ENCODE data around the gene AP3B1.

The AP3B1 gene

DNA sequence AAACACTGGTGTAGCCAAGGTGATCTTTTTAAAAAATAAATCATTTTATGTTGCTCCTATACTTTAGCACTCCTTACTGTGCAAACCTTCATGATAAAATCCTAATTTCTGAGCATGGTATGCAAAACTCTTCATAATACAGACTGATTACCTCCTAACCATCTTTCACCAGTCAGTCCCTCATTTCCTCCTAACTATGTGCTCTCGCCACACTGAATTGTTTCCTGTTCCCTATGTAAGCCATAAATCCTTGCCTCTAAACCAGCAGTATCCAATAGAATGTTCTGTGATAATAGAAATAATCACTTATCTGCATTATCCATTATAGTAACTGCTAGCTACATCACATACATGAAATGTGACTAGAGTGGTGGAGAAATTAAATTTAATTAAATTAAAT is 10.7 kb downstream of the AP3B1 start:
- Histone ChIP-seq H3K9ac (ENCODE audit: low read length) (no peak overlapping the region), H3K4me3 (ENCODE audit: low read depth, low read length) (no peak overlapping the region), H3K79me1 (ENCODE audit: low read length) (no peaks in the 10 kb centered on the region), H3K23ac (ENCODE audit: low read length) (no peak overlapping the region), H3K79me2 (ENCODE audit: control insufficient read depth, insufficient read depth, low read length, poor library complexity) (peaks cover 4% of the 10 kb centered on the region), H3K27ac (ENCODE audit: low read depth, low read length) (no peak overlapping the region), H2BK120ac (ENCODE audit: insufficient read depth, low read length, poor library complexity) (no peak overlapping the region), H2AK5ac (ENCODE audit: low read length) (no peak overlapping the region), H4K8ac (ENCODE audit: low read depth, low read length) (no peak overlapping the region), H3K9me3 (ENCODE audit: insufficient read depth, low read depth, low read length) (no peaks in the 10 kb centered on the region), H2BK5ac (ENCODE audit: low read depth, low read length, poor library complexity) (no peak overlapping the region), H2AFZ (ENCODE audit: insufficient read depth, low read length, poor library complexity) (no peak overlapping the region), H3K36me3 (ENCODE audit: control insufficient read depth in 1 of 2, insufficient read depth in 2 of 2, low read length in 2 of 2) (no peaks in the 10 kb centered on the region), H4K12ac (ENCODE audit: low read depth, low read length) (no peak overlapping the region), H4K91ac (ENCODE audit: low read depth, low read length) (no peak overlapping the region), H3K4me1 (ENCODE audit: control insufficient read depth in 1 of 2, insufficient read depth in 2 of 2, low read length in 2 of 2) (no peaks in the 10 kb centered on the region), H3K18ac (ENCODE audit: low read length) (no peak overlapping the region), H3K4me2 (ENCODE audit: low read length) (no peak overlapping the region), H3K4ac (ENCODE audit: low read depth, low read length) (no peak overlapping the region), H3K14ac (ENCODE audit: low read length) (no peak overlapping the region), H2BK12ac (ENCODE audit: low read length) (no peak overlapping the region), H3K27me3 (ENCODE audit: insufficient read depth, low read length) (no peaks in the 10 kb centered on the region)
- WGBS (ENCODE audit: extremely low coverage, insufficient coverage, insufficient read length): no CpG with 5 or more reads among the region's 1 CpG
- DNase-seq: no peak

- H3K36me3 ChIP-seq (ENCODE audit: control insufficient read depth in 1 of 2, insufficient read depth in 2 of 2, low read length in 2 of 2): no peaks in the 10 kb centered on the region
- H3K4me1 ChIP-seq (ENCODE audit: control insufficient read depth in 1 of 2, insufficient read depth in 2 of 2, low read length in 2 of 2): no peaks in the 10 kb centered on the region
- no peak overlapping the region for H3K23ac ChIP-seq (ENCODE audit: low read length)
- no peak overlapping the region for H4K8ac ChIP-seq (ENCODE audit: low read depth, low read length)
- H4K12ac ChIP-seq (ENCODE audit: low read depth, low read length): no peak overlapping the region
- no peak overlapping the region for H2AK5ac ChIP-seq (ENCODE audit: low read length)
- H3K4me3 ChIP-seq (ENCODE audit: low read depth, low read length): no peak overlapping the region
- H2AFZ ChIP-seq (ENCODE audit: insufficient read depth, low read length, poor library complexity): no peak overlapping the region
- H3K9me3 ChIP-seq (ENCODE audit: insufficient read depth, low read depth, low read length): no peaks in the 10 kb centered on the region
- no peak overlapping the region for H2BK120ac ChIP-seq (ENCODE audit: insufficient read depth, low read length, poor library complexity)
- no peak overlapping the region for H3K9ac ChIP-seq (ENCODE audit: low read length)
- no peak overlapping the region for H2BK5ac ChIP-seq (ENCODE audit: low read depth, low read length, poor library complexity)
- H3K27ac ChIP-seq (ENCODE audit: low read depth, low read length): no peak overlapping the region
- H3K4ac ChIP-seq (ENCODE audit: low read depth, low read length): no peak overlapping the region
- peaks cover 4% of the 10 kb centered on the region for H3K79me2 ChIP-seq (ENCODE audit: control insufficient read depth, insufficient read depth, low read length, poor library complexity)
- H4K91ac ChIP-seq (ENCODE audit: low read depth, low read length): no peak overlapping the region
- H2BK12ac ChIP-seq (ENCODE audit: low read length): no peak overlapping the region
- no peak for DNase-seq
- no peaks in the 10 kb centered on the region for H3K27me3 ChIP-seq (ENCODE audit: insufficient read depth, low read length)
- H3K4me2 ChIP-seq (ENCODE audit: low read length): no peak overlapping the region
- WGBS (ENCODE audit: extremely low coverage, insufficient coverage, insufficient read length): no CpG with 5 or more reads among the region's 4 CpGs
- H3K14ac ChIP-seq (ENCODE audit: low read length): no peak overlapping the region
- H3K79me1 ChIP-seq (ENCODE audit: low read length): no peaks in the 10 kb centered on the region
- H3K18ac ChIP-seq (ENCODE audit: low read length): no peak overlapping the region
These were observed 11.4 kb downstream of the AP3B1 start for GRCh38 chr5:78283105-78283504.

DNA sequence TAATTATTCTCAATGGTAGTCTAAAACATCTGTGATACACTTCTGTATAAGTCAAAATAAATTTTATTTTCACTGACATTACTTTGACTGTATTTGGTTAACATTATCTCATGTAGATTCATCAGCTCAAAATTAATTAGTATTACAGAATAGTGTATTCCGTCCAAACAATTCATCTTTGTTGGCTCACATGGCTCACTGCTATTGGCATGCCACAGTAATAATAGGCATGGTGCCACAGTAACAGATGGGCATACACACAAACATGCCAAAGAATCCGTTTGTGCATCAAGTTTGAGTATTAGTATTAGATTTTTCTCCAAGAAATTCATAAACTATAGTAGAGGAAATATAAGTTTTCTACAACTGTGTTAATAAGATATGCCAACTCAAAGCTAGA is 14.2 kb downstream of the AP3B1 start:
- H3K18ac ChIP-seq (ENCODE audit: low read length): no peak overlapping the region
- no peaks in the 10 kb centered on the region for H3K27me3 ChIP-seq (ENCODE audit: insufficient read depth, low read length)
- H3K36me3 ChIP-seq (ENCODE audit: control insufficient read depth in 1 of 2, insufficient read depth in 2 of 2, low read length in 2 of 2): no peaks in the 10 kb centered on the region
- WGBS (ENCODE audit: extremely low coverage, insufficient coverage, insufficient read length): no CpG with 5 or more reads among the region's 2 CpGs
- no peak overlapping the region for H3K4me3 ChIP-seq (ENCODE audit: low read depth, low read length)
- H3K23ac ChIP-seq (ENCODE audit: low read length): no peak overlapping the region
- H3K9me3 ChIP-seq (ENCODE audit: insufficient read depth, low read depth, low read length): no peaks in the 10 kb centered on the region
- no peak overlapping the region for H3K27ac ChIP-seq (ENCODE audit: low read depth, low read length)
- H3K79me1 ChIP-seq (ENCODE audit: low read length): no peaks in the 10 kb centered on the region
- no peak overlapping the region for H4K91ac ChIP-seq (ENCODE audit: low read depth, low read length)
- no peak overlapping the region for H2AFZ ChIP-seq (ENCODE audit: insufficient read depth, low read length, poor library complexity)
- no peak overlapping the region for H3K4me2 ChIP-seq (ENCODE audit: low read length)
- H2BK5ac ChIP-seq (ENCODE audit: low read depth, low read length, poor library complexity): no peak overlapping the region
- no peak overlapping the region for H3K4ac ChIP-seq (ENCODE audit: low read depth, low read length)
- H3K79me2 ChIP-seq (ENCODE audit: control insufficient read depth, insufficient read depth, low read length, poor library complexity): peaks cover 2% of the 10 kb centered on the region
- H3K4me1 ChIP-seq (ENCODE audit: control insufficient read depth in 1 of 2, insufficient read depth in 2 of 2, low read length in 2 of 2): no peaks in the 10 kb centered on the region
- H2BK12ac ChIP-seq (ENCODE audit: low read length): no peak overlapping the region
- H2AK5ac ChIP-seq (ENCODE audit: low read length): no peak overlapping the region
- H4K12ac ChIP-seq (ENCODE audit: low read depth, low read length): no peak overlapping the region
- no peak for DNase-seq
- no peak overlapping the region for H4K8ac ChIP-seq (ENCODE audit: low read depth, low read length)
- H2BK120ac ChIP-seq (ENCODE audit: insufficient read depth, low read length, poor library complexity): no peak overlapping the region
- H3K9ac ChIP-seq (ENCODE audit: low read length): no peak overlapping the region
- H3K14ac ChIP-seq (ENCODE audit: low read length): no peak overlapping the region

GRCh38 chr5:78279194-78279593 is 15.3 kb downstream of the AP3B1 start:
- H3K14ac ChIP-seq (ENCODE audit: low read length): no peak overlapping the region

More at GRCh38 chr5:78279194-78279593, 15.3 kb downstream of the AP3B1 start:
- no peak overlapping the region for H2BK5ac ChIP-seq (ENCODE audit: low read depth, low read length, poor library complexity)
- H3K4me2 ChIP-seq (ENCODE audit: low read length): no peak overlapping the region
- H3K79me2 ChIP-seq (ENCODE audit: control insufficient read depth, insufficient read depth, low read length, poor library complexity): peaks cover 2% of the 10 kb centered on the region
- no peaks in the 10 kb centered on the region for H3K4me1 ChIP-seq (ENCODE audit: control insufficient read depth in 1 of 2, insufficient read depth in 2 of 2, low read length in 2 of 2)
- no peak overlapping the region for H4K12ac ChIP-seq (ENCODE audit: low read depth, low read length)
- H3K9me3 ChIP-seq (ENCODE audit: insufficient read depth, low read depth, low read length): no peaks in the 10 kb centered on the region
- no peak overlapping the region for H3K9ac ChIP-seq (ENCODE audit: low read length)
- H2BK120ac ChIP-seq (ENCODE audit: insufficient read depth, low read length, poor library complexity): no peak overlapping the region
- H3K4me3 ChIP-seq (ENCODE audit: low read depth, low read length): no peak overlapping the region
- no peak overlapping the region for H3K27ac ChIP-seq (ENCODE audit: low read depth, low read length)
- H4K91ac ChIP-seq (ENCODE audit: low read depth, low read length): no peak overlapping the region
- no CpG with 5 or more reads among the region's 5 CpGs for WGBS (ENCODE audit: extremely low coverage, insufficient coverage, insufficient read length)
- H4K8ac ChIP-seq (ENCODE audit: low read depth, low read length): no peak overlapping the region
- H3K79me1 ChIP-seq (ENCODE audit: low read length): no peaks in the 10 kb centered on the region
- no peaks in the 10 kb centered on the region for H3K36me3 ChIP-seq (ENCODE audit: control insufficient read depth in 1 of 2, insufficient read depth in 2 of 2, low read length in 2 of 2)
- no peak overlapping the region for H3K18ac ChIP-seq (ENCODE audit: low read length)
- H3K23ac ChIP-seq (ENCODE audit: low read length): no peak overlapping the region
- no peak for DNase-seq
- no peaks in the 10 kb centered on the region for H3K27me3 ChIP-seq (ENCODE audit: insufficient read depth, low read length)
- no peak overlapping the region for H3K4ac ChIP-seq (ENCODE audit: low read depth, low read length)
- no peak overlapping the region for H2AFZ ChIP-seq (ENCODE audit: insufficient read depth, low read length, poor library complexity)
- H2AK5ac ChIP-seq (ENCODE audit: low read length): no peak overlapping the region
- no peak overlapping the region for H2BK12ac ChIP-seq (ENCODE audit: low read length)
